22Rv1 (cell line): Measurements from ENCODE around the gene SPATA31E1.
"Not testable (repeated sequence)": the region's sequence is repeated elsewhere in the genome, so short reads cannot be mapped to it uniquely, and the experiment has no call there.

ENCODE experiments used
- CTCF ChIP-seq: fragments of 450-650 bp; IDR thresholded peaks from 2 replicates; pipeline ENCODE4 v1.5.1; 2017; ENCODE audit warnings: mild to moderate bottlenecking
- ZFX ChIP-seq: fragments of 450-650 bp; IDR thresholded peaks from 2 replicates; pipeline ENCODE4 v1.6.1; 2017; ENCODE audit warnings: antibody characterized with exemption, borderline replicate concordance

GRCh38 chr9:87937918-87938317 lies 55.2 kb downstream of the SPATA31E1 start:
- TF ChIP-seq CTCF, ZFX: not testable (repeated sequence)
